ENCODE data around the gene KCNH6. TPM values are rescaled to one million over a fixed set of nuclear protein-coding genes. Genes with fewer than 3 reads are reported as not detected.

Gene KCNH6
- total and polyA plus RNA-seq, 9 of the 15 experiments (the other 6 are each of a cell fraction or from before 2014, with no cell fraction given): not detected

DNA sequence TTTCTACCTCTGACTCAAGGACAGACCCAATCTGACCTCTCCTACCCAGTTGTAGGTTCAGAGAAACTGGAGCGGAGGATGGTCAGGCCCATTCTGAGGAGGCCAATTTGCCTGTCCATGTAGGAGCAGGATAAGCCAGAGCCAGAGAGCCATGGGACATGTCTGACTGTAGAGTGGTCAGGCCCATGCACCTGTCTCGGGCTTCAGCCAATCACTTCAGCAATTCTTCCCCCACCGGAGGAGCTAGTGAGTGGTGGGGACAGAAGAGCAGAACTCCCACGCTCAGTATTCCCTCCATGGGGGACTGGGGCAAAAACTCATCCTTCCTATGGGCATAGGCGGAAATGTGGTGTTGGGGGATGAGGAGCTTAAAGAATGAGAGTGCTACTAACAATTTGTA lies 41.4 kb downstream of the KCNH6 start:
- Histone ChIP-seq H3K27ac (ENCODE audit: extremely low read depth, low read depth, low read length) (no peak overlapping the region), H3K4me1 (replicated peaks in 1 of 2; ENCODE audit: control insufficient read depth in 2 of 2, insufficient read depth in 2 of 2, low read length in 2 of 2) (no peaks in the 10 kb centered on the region; a peak in 1 of 5 replicates), H3K4me2 (ENCODE audit: insufficient read depth, low read length) (no peak overlapping the region), H3K79me2 (ENCODE audit: control insufficient read depth, insufficient read depth, low read length) (peaks cover 84% of the 10 kb centered on the region), H4K20me1 (replicated peaks; ENCODE audit: control insufficient read depth, insufficient read depth, low read length) (peaks cover 6% of the 10 kb centered on the region; the same call in 1 of the 2 replicates), H3K9me1 (ENCODE audit: control insufficient read depth, insufficient read depth, low read length) (no peaks in the 10 kb centered on the region), H3K27me3 (ENCODE audit: control insufficient read depth in 2 of 2, insufficient read depth in 2 of 2, low read length in 2 of 2) (no peaks in the 10 kb centered on the region), H2AFZ (ENCODE audit: low read depth, low read length) (no peak overlapping the region), H3K9ac (ENCODE audit: insufficient read depth in 1 of 2, low read depth in 2 of 2, low read length in 2 of 2) (no peak overlapping the region), H3K36me3 (ENCODE audit: control insufficient read depth, insufficient read depth, low read length) (peaks cover 10% of the 10 kb centered on the region; the same call in 1 of the 3 replicates), H3K9me3 (replicated peaks; ENCODE audit: control insufficient read depth, insufficient read depth, low read depth, low read length) (no peaks in the 10 kb centered on the region), H3K4me3 (no peak overlapping the region)
- DNase-seq (ENCODE audit: extremely low read depth in 1 of 4, low spot score in 3 of 4): no peak
- ChIA-PET CTCF (ENCODE audit: low intra/inter-chr PET ratio) (no interaction called here), POLR2A (interaction anchor here (0.6 to 3.1 kb wide), 5 partner anchors 13 to 209 kb away, joined by 3 to 20 read pairs (median 4); partner anchors contain the start of genes CCDC47 and DCAF7)
- in situ Hi-C loops (cut with MboI) (no loop called here), intact Hi-C loops (cut with micrococcal nuclease) (no loop called here)
- no peak for TF ChIP-seq NCOA2 (IDR thresholded peaks at IDR 0.05; ENCODE audit: partially characterized antibody in 2 of 2)
- no peak for TF ChIP-seq MCM3 (IDR thresholded peaks at IDR 0.05)
- no peak for TF ChIP-seq TEAD2 (tag; IDR thresholded peaks at IDR 0.05)
- TF ChIP-seq, protein P1, sequence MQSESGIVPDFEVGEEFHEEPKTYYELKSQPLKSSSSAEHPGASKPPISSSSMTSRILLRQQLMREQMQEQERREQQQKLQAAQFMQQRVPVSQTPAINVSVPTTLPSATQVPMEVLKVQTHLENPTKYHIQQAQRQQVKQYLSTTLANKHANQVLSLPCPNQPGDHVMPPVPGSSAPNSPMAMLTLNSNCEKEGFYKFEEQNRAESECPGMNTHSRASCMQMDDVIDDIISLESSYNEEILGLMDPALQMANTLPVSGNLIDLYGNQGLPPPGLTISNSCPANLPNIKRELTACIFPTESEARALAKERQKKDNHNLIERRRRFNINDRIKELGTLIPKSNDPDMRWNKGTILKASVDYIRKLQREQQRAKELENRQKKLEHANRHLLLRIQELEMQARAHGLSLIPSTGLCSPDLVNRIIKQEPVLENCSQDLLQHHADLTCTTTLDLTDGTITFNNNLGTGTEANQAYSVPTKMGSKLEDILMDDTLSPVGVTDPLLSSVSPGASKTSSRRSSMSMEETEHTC (IDR thresholded peaks at IDR 0.05): no peak
- no peak for TF ChIP-seq ASH1L (IDR thresholded peaks at IDR 0.05; ENCODE audit: borderline replicate concordance, low read depth, partially characterized antibody)
- no peak for TF ChIP-seq SIX5 (IDR thresholded peaks at IDR 0.05; ENCODE audit: borderline replicate concordance in 1 of 2, insufficient read depth in 1 of 2, low read depth in 1 of 2, low read length in 2 of 2)
- no peak for TF ChIP-seq ZNF583 (CRISPR knock-in tag; IDR thresholded peaks at IDR 0.05)
- TF ChIP-seq ZNF347 (CRISPR knock-in tag; IDR thresholded peaks at IDR 0.05; ENCODE audit: low read depth): no peak
- no peak for TF ChIP-seq ZNF311 (CRISPR knock-in tag; IDR thresholded peaks at IDR 0.05)
- no peak for TF ChIP-seq NFIX (CRISPR knock-in tag; IDR thresholded peaks at IDR 0.05; ENCODE audit: low read depth)
- TF ChIP-seq NUFIP1 (IDR thresholded peaks at IDR 0.05; ENCODE audit: partially characterized antibody): no peak
- TF ChIP-seq CCNT2 (IDR thresholded peaks at IDR 0.05; ENCODE audit: borderline replicate concordance, extremely low read depth, insufficient read length, low read depth, low read length): no peak
- TF ChIP-seq RNF2 (IDR thresholded peaks at IDR 0.05): no peak
- TF ChIP-seq, protein P2, sequence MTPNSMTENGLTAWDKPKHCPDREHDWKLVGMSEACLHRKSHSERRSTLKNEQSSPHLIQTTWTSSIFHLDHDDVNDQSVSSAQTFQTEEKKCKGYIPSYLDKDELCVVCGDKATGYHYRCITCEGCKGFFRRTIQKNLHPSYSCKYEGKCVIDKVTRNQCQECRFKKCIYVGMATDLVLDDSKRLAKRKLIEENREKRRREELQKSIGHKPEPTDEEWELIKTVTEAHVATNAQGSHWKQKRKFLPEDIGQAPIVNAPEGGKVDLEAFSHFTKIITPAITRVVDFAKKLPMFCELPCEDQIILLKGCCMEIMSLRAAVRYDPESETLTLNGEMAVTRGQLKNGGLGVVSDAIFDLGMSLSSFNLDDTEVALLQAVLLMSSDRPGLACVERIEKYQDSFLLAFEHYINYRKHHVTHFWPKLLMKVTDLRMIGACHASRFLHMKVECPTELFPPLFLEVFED (CRISPR knock-in tag; conservative IDR thresholded peaks at IDR 0.05): no peak
- no peak for TF ChIP-seq MEF2A (IDR thresholded peaks at IDR 0.05; ENCODE audit: control insufficient read depth, low read depth, low read length)
- TF ChIP-seq PHF20 (IDR thresholded peaks at IDR 0.05; ENCODE audit: partially characterized antibody): no peak
- TF ChIP-seq NFYB (IDR thresholded peaks at IDR 0.05; ENCODE audit: extremely low read depth, insufficient read length): no peak
- TF ChIP-seq, protein P3, sequence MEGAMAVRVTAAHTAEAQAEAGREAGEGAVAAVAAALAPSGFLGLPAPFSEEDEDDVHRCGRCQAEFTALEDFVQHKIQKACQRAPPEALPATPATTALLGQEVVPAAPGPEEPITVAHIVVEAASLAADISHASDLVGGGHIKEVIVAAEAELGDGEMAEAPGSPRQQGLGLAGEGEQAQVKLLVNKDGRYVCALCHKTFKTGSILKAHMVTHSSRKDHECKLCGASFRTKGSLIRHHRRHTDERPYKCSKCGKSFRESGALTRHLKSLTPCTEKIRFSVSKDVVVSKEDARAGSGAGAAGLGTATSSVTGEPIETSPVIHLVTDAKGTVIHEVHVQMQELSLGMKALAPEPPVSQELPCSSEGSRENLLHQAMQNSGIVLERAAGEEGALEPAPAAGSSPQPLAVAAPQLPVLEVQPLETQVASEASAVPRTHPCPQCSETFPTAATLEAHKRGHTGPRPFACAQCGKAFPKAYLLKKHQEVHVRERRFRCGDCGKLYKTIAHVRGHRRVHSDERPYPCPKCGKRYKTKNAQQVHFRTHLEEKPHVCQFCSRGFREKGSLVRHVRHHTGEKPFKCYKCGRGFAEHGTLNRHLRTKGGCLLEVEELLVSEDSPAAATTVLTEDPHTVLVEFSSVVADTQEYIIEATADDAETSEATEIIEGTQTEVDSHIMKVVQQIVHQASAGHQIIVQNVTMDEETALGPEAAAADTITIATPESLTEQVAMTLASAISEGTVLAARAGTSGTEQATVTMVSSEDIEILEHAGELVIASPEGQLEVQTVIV (CRISPR knock-in tag; IDR thresholded peaks at IDR 0.05; ENCODE audit: borderline replicate concordance): no peak
- TF ChIP-seq TBP (optimal IDR thresholded peaks at IDR 0.05; ENCODE audit: low read depth, low read length): no peak
- peak; percentile 15 for FAIRE-seq
- BruUV-seq (replicated peaks): no TSS peak
- WGBS (ENCODE audit: insufficient coverage, low coverage, missing lambda C conversion rate): 90% methylated on average over 5 of the region's 5 CpGs
- peak; percentile 50; the same call in 2 of the 3 replicates for ATAC-seq
